Stimulated activated effector memory CD8-positive, alpha-beta T cell treated with anti-CD3 and anti-CD28 coated beads, Interleukin-12 subunit alpha, Interleukin-12 subunit beta, amount 100 ng/mL, for 72 hours (primary cell): Measurements from ENCODE around the gene ZMYND8.
"Not testable (repeated sequence)": the region's sequence is repeated elsewhere in the genome, so short reads cannot be mapped to it uniquely, and the experiment has no call there.

ENCODE experiments used
- ATAC-seq: fragments of 150-1000 bp; cut with Tn5 transposase; 2 replicates; pipeline ENCODE4 v1.10.0; 2021
- DNase-seq, 2 donors: peaks; one replicate each; pipeline ENCODE4 v3.0.0; 2021 to 2022; ENCODE audit warnings: low spot score in 2 of 2
- H3K27ac Mint-ChIP-seq: one replicate; pipeline ENCODE4 v1.8.0; 2022; ENCODE audit warnings: mild to moderate bottlenecking, mixed read lengths
- H3K36me3 Mint-ChIP-seq: one replicate; pipeline ENCODE4 v1.8.0; 2022; ENCODE audit warnings: mild to moderate bottlenecking, mixed read lengths
- H3K4me1 Mint-ChIP-seq: one replicate; pipeline ENCODE4 v1.8.0; 2022; ENCODE audit warnings: mixed read lengths
- H3K4me3 Mint-ChIP-seq: one replicate; pipeline ENCODE4 v1.8.0; 2022; ENCODE audit warnings: mild to moderate bottlenecking, mixed read lengths
- H3K9me3 Mint-ChIP-seq: one replicate; pipeline ENCODE4 v1.8.0; 2022; ENCODE audit warnings: mixed read lengths

The ZMYND8 gene

DNA sequence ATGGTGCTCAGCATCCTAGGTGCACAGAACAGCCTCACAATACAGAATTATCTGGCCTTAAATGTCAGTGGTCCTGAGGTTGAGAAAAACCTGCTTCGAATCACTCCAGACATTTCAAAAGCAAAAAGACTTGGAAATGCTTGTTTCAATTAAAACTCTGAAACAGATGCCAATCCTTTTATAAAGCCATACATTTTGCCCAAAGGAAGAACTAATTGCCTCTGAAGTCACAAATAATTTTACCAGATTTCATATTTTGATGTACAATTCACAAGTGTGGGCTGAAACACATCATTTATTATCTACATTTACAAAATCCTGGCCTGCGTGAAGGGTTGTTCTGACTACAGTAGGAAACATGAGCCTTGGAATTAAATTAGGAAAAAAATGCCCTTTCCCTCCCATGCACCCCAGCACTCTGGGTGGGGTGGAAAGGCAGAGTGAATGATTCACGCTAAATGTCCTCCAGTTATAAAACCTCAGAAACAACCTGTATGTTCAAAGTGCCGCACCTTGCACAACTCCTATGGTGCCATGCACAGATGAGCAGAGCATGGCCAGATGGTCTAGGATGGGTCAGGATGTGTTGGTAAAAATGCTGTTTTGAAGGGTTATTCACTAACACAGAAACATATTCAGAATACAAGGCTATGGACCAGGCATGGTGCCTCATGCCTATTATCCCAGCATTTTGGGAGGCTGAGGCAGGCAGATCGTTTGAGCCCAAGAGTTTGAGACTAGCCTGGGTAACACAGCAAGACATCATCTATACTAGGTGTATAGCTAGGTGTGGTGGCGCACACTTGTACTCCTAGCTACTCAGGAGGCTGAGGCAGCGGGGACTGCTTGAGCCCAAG lies 87.0 kb downstream of the ZMYND8 start:
- Mint-ChIP-seq H3K27ac (no peak overlapping the region), H3K36me3 (peaks cover 90% of the 10 kb centered on the region)
- DNase-seq, result no peak

DNA sequence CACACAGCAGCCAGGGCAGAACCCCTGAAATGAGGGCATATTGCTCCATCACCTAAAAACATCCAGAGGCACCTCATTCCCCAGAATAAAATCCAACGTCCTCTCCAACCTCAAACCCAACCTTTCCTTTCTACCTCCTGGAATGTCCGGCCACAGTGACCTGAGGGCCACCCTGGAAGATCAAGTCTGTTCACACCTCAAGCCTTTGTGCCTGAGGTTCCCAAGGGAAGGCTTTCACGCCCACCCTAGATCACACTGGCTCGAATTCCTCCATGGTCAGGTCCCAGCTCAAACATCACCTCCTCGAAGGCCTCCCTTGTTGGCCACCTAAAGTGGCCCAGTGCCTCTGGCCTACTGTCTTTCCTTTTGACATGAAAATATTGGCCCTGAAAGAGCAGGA lies 88.9 kb downstream of the ZMYND8 start:
- Mint-ChIP-seq H3K4me3 (no peak overlapping the region), H3K36me3 (peaks cover 93% of the 10 kb centered on the region), H3K4me1 (peaks cover 14% of the 10 kb centered on the region), H3K27ac (peak overlapping the region; percentile 76), H3K9me3 (no peaks in the 10 kb centered on the region)
- no peak for DNase-seq
- no peak for ATAC-seq

More for the DNA sequence above, 87.0 kb downstream of the ZMYND8 start:
- Mint-ChIP-seq H3K4me1 (peaks cover 28% of the 10 kb centered on the region), H3K4me3 (no peak overlapping the region), H3K9me3 (no peaks in the 10 kb centered on the region)
- no peak for ATAC-seq

DNA sequence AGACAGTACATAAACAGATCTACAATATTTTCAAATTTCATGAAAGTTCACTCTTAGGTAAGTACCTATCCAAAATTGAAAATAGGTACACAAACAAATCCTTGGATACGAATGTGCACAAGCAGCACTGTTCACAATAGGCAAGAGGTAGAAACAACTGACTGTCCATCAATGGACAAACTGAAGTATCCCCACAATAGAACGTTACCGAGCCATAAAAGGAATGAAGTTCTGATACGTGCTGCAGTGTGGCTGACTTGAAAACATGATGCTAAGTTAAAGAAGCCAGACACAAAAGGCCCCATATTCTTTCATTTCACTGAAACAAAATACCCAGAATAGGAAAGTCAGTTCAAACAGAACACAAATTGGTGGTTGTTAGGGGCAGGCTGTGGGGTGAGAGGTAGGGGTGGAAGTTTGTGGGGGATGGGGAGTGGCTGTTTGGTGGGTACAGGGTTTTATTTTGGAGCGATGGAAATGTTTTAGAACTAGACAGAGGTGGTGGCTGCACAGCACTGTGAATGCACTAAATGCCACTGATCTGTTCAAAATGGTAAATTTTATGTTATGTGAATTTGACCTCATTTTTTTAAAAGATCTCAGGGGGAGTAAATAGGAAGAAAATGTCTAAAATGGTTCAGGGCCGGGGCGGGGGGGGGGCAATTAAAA lies 89.5 kb downstream of the ZMYND8 start:
- DNase-seq (no peak), ATAC-seq (no peak)
- Mint-ChIP-seq H3K4me1 (peaks cover 12% of the 10 kb centered on the region), H3K27ac (peak overlapping the region; percentile 76), H3K4me3 (no peak overlapping the region), H3K9me3 (no peaks in the 10 kb centered on the region), H3K36me3 (peaks cover 93% of the 10 kb centered on the region)

DNA sequence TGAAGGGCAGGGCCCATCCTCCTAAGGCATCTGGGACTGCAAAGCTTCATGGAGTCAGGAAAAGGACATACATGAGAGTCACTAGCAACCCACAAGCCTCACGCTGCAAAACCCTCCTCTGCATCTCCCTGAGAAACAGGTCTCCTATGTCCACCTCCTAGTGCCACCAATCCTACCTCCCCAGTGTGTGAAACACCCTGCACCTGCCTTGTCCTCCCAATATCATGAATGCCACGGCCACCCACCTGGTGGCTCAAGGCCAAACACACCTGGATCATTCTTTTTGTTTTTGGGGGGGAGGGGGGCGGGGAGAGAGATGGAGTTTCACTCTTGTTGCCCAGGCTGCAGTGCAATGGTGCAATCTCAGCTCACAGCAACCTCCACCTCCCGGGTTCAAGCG lies 90.5 kb downstream of the ZMYND8 start:
- ATAC-seq (no peak), DNase-seq (no peak)
- Mint-ChIP-seq H3K27ac (peak overlapping the region; percentile 58), H3K36me3 (peaks cover 93% of the 10 kb centered on the region), H3K4me1 (peaks cover 12% of the 10 kb centered on the region), H3K4me3 (no peak overlapping the region), H3K9me3 (no peaks in the 10 kb centered on the region)

DNA sequence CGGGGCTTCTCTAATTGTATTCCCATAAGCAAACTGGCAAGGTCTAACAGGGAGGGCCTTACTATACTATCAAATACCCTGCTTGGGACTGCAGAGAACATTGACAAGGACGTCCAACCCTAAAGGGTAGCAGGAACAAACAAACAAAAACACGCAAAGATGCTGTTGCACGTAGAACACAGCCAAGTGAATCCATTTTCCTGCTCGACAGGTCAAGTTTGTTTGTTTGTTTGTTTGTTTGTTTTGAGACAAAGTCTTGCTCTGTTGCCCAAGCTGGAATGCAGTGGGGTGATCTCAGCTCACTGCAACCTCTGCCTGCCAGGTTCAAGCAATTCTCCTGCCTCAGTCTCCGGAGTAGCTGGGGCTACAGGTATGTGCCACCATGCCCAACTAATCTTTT lies 91.3 kb downstream of the ZMYND8 start:
- H3K27ac Mint-ChIP-seq, result no peak overlapping the region
- no peak for ATAC-seq
- peaks cover 93% of the 10 kb centered on the region for H3K36me3 Mint-ChIP-seq
- no peaks in the 10 kb centered on the region for H3K9me3 Mint-ChIP-seq
- peaks cover 17% of the 10 kb centered on the region for H3K4me1 Mint-ChIP-seq
- H3K4me3 Mint-ChIP-seq, result no peak overlapping the region
- DNase-seq, result no peak

DNA sequence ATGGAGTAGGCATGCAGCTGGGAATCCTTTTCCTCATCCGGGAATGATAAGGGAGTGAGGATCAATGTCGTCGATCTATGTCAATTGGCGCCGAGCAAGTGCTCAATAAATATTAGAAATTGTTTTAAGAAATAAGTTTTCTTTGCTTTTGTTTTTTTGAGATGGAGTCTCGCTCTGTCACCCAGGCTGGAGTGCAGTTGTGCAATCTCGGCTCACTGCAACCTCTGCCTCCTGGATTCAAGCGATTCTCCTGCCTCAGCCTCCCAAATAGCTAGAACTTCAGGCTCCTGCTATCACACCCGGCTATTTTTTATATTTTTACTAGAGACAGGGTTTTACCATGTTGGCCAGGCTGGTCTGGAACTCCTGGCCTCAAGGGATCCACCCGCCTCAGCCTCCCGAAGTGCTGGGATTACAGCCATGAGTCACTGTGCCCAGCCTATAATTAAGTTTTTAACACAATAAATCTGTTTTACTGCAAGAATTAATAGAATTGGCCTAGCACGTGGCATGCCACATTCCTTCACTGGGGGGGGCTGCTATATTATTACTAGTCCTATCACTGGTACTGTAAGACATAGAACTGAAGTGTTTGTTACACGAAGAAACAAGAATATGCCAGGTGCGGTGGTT lies 92.2 kb downstream of the ZMYND8 start:
- Mint-ChIP-seq H3K36me3 (peaks cover 93% of the 10 kb centered on the region), H3K4me1 (peaks cover 27% of the 10 kb centered on the region)
- H3K4me3 Mint-ChIP-seq, H3K27ac Mint-ChIP-seq, H3K9me3 Mint-ChIP-seq, DNase-seq, ATAC-seq: not testable (repeated sequence)

DNA sequence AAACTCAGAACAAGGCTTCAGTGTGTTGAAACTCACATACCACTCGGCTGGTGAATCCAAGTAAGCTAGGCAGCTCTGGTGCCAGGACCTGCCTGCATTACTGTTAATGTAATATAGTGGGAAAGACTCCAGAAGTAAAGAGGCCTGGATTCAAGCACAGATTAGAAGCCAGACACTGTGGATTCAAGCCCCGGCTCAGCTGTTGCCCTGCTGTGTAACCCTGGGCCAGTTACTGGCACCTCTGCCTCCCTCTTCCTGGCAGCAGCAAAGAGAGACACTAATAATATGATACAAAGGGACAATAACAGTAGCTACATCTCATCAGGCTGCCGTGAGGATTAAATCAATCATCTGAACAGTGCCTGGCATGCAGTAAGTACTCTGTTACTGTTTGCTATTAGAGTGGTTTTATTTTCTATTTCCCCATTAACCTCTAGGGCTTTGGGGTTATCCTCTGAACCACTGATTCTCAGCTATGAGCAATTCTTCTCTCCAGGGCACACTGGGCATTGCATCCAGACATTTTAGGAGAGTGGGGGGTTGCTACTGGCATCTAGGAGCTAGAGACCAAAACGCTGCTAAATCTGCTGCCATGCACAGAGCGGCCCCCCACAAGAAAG lies 92.9 kb downstream of the ZMYND8 start:
- no peak for DNase-seq
- no peak overlapping the region for H3K27ac Mint-ChIP-seq
- no peaks in the 10 kb centered on the region for H3K9me3 Mint-ChIP-seq
- H3K4me1 Mint-ChIP-seq, result peaks cover 34% of the 10 kb centered on the region
- no peak overlapping the region for H3K4me3 Mint-ChIP-seq
- no peak for ATAC-seq
- H3K36me3 Mint-ChIP-seq, result peaks cover 93% of the 10 kb centered on the region

DNA sequence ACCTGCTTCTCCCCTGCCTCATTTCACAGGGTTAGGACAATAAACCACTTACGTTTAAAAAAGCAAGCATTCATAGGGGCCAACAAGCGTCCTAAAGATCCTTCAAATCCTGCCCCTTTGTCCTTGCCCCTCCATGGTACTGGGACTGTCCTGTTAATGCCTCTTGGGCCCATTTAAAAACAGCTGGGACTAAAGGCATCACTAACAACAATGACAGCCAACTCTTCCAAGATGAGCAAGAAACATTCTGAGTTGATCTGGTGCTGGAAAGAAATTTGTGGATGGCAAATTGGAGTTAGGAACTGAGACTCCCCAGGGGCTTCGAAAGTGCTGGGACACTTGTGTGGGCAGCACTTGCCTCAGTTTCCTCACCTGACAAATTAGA lies 93.4 kb downstream of the ZMYND8 start:
- ATAC-seq (no peak), DNase-seq (no peak)
- Mint-ChIP-seq H3K36me3 (peaks cover 93% of the 10 kb centered on the region), H3K9me3 (no peaks in the 10 kb centered on the region), H3K4me1 (peaks cover 39% of the 10 kb centered on the region), H3K4me3 (no peak overlapping the region), H3K27ac (no peak overlapping the region)

DNA sequence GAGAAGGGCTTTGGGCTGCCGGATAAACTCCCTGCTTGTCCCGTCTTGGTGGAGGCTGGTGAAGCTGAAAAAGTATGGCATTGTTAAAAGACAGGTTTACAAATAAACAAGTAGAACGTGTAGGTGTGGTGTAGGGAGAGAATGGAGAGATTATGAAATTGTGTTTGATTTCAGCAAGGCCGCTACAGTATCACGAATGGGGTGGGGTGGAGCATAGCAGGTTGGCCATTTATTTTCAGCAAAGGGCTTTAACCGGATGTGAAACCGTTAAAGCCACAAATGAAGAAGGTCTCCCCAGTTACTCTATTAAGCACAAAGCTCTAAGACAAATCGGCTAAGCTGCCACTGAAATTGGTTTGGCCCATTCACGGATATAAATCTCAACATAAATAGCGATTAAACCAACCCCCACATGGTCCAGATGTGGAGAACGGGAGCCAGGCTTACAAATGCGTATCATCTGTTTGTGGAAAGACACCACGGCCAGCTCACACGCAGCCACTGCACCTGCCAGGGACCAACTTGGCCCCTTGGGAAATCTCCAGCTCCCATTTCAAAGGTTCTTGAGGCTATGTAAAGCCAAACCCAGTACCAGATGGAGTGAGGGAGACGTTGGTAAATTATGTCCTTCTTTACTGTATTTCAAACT lies 94.0 kb downstream of the ZMYND8 start:
- peaks cover 87% of the 10 kb centered on the region for H3K36me3 Mint-ChIP-seq
- no peak overlapping the region for H3K4me3 Mint-ChIP-seq
- H3K4me1 Mint-ChIP-seq, result peaks cover 39% of the 10 kb centered on the region
- ATAC-seq (no peak), DNase-seq (no peak)
- H3K27ac Mint-ChIP-seq, result peak overlapping the region; percentile 3
- H3K9me3 Mint-ChIP-seq, result no peaks in the 10 kb centered on the region

DNA sequence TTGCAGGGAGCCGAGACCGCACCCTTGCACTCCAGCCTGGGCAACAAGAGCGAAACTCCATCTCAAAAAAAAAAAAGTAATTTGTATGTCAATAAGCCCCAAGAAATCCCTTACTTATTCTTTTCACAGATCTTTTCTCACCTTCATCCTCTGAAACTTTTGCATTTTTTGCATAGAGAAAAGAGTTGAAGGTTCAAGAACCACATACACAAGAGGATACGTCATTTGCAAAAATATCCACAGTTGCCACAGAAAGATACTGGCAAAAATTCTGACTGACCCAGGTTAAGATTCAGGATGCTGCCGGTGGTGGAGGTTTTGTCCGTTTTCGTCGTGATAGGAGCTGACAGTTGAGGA lies 94.5 kb downstream of the ZMYND8 start:
- H3K27ac Mint-ChIP-seq, result peak overlapping the region; percentile 3
- H3K9me3 Mint-ChIP-seq, result no peaks in the 10 kb centered on the region
- no peak for ATAC-seq
- H3K4me1 Mint-ChIP-seq, result peaks cover 41% of the 10 kb centered on the region
- no peak for DNase-seq
- H3K36me3 Mint-ChIP-seq, result peaks cover 87% of the 10 kb centered on the region
- no peak overlapping the region for H3K4me3 Mint-ChIP-seq

DNA sequence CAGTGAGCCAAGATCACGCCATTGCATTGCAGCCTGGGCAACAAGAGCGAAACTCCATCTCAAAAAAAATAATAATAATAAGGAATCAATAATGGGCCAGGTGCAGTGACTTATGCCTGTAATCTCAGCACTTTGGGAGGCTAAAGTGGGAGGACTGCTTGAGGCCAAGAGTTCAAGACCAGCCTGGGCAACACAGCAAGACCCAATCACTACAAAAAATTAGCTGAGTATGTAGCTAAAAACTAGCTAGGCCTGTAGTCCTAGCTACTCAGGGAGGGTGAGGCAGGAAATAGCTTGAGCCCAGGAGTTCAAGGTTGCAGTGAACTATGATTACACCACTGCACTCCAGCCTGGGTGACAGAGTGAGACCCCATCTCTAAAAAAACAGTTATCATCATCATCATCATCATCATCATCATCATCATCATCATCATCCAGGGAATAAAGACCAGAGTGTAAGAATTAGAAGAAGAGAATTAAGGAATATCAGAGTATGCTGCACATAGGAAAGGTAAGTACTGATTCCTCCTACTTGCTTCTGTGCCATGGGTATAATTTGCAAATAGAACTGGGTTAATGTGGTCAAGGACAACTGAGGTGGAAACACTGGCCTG lies 95.2 kb downstream of the ZMYND8 start:
- peaks cover 37% of the 10 kb centered on the region for H3K4me1 Mint-ChIP-seq
- peaks cover 87% of the 10 kb centered on the region for H3K36me3 Mint-ChIP-seq
- H3K4me3 Mint-ChIP-seq, H3K27ac Mint-ChIP-seq, ATAC-seq, DNase-seq, H3K9me3 Mint-ChIP-seq: not testable (repeated sequence)

DNA sequence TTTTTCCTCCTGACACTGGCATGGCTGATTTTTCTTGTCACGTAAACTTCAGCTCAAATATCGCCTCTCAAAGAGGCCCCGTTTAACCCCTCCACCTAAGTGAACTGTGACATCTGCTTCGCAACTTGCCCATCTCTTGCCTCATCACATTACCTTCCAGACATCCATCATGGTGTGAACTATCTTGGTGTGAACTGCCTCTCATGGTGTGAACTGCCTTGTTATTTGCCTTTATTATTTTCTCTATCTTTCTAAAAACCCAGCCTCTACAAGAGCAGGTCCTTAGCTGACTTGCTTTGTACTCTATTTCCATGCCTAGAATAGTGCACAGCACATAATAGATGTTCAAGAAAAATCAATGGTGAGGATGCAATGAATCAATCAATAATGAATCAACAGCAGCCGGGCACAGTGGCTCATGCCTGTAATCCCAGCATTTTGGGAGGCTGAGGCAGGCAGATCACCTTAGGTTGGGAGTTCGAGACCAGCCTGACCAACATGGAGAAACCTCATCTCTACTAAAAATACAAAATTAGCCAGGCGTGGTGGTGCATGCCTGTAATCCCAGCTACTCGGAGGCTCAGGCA lies 95.9 kb downstream of the ZMYND8 start:
- peaks cover 37% of the 10 kb centered on the region for H3K4me1 Mint-ChIP-seq
- H3K36me3 Mint-ChIP-seq, result peaks cover 87% of the 10 kb centered on the region
- DNase-seq, H3K9me3 Mint-ChIP-seq, H3K4me3 Mint-ChIP-seq, ATAC-seq: not testable (repeated sequence)
- H3K27ac Mint-ChIP-seq, result peak overlapping the region; percentile 92

DNA sequence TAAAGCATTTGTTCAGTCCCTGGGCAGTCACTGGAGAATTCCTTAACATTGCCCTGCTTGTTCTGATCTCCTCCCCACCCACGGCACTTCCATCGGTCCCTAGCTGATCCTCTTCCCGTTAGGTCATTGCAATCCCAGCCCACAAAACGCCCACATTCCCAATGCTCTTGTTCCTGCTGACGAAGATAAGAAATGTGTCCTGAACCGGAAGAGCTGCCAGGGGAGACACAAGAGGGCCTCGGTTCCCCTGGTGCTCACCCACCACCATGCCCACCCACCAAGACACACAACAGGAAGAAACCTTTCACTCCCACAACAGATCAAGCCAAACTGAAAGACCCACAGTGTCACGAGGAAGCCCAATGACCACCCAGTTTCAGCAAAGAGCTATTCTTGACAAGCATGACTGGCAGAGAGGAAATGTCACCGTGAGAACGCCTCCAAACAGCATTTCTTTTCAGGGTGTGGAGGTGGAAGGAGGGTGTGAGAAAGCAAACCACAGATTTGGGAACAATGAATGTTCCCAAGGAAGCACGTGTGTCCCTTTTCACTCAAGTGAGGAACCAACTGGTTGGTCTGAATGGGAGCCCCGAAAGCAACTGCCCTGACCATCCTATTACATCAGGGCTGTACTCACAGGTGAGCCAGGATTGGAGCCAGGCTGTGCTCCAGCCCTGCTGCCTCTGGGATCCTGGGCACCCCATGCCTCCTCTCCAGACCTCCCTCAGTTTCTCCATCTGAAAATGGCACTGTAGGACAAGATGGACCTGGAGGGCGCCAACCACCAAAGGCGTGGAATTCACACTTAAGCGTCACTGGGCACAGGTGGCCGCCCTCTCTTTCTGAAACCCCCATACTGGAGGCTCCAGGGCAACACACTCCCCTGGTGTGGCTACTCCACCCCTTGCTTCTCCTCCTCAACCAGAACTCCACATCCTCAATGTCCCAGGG lies 97.5 kb downstream of the ZMYND8 start:
- DNase-seq (no peak), ATAC-seq (no peak)
- H3K27ac Mint-ChIP-seq, result peak overlapping the region; percentile 92
- no peaks in the 10 kb centered on the region for H3K9me3 Mint-ChIP-seq
- H3K4me1 Mint-ChIP-seq, result peaks cover 37% of the 10 kb centered on the region
- peaks cover 90% of the 10 kb centered on the region for H3K36me3 Mint-ChIP-seq
- peak overlapping the region; percentile 19 for H3K4me3 Mint-ChIP-seq
